Glomerular visceral epithelial cell (primary cell): ENCODE results near the gene MOCS3.
A peak's percentile ranks its signal among the peaks of the same experiment; 100 is the strongest.

Experiments used
- DNase-seq: peaks from one replicate; pipeline ENCODE4 v3.0.0-alpha.2; 2016; ENCODE audit errors: extremely low spot score

The MOCS3 gene

GRCh38 chr20:50958615-50959542, at the start of gene MOCS3:
TSS of gene MOCS3 (plus strand) at chr20:50958818. CDS start at chr20:50958843, 25 bp downstream.
- peak; percentile 93 for DNase-seq

- DNase-seq = no peak
Measured at GRCh38 chr20:50909413-50909812, 49.2 kb upstream of the MOCS3 start.

DNA sequence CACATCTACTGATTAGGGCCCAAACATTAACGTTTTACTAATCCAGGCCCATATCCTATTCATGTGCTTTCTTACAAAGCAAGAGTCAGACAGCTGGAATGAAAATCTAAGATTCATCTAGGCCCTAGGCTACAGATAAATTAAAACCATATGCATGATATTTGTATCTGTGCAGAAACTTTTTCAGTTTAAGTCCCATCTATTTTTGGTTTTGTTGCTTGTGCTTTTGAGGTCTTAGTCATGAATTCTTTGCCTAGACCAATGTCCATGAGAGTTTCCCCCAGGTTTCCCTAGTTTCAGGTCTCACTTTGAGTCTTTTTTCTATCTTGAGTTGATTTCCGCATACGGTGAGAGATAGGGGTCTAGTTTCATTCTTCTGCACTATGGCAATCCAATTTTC, 47.6 kb upstream of the MOCS3 start:
- DNase-seq = no peak

DNA sequence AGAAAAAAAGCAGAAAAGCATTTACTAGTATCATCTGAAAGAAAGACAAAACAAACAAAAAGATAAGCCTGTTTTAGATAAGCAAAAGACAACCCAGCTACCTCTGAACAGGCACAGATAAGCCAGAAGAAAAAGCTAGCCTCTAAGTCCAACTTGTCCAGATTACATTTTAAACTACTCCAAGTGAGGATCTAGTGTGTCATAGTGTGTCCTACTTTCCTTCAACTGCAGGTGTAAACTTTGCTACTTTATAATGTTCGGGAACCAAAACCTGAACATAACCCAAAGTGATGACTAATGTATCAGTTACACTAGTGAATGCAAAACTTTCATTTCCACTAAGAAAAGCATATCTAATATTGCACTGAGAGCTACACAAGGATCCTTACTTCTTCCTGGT, 46.9 kb upstream of the MOCS3 start:
- no peak for DNase-seq

- DNase-seq = peak; percentile 66
Measured at GRCh38 chr20:50913690-50914375, 44.8 kb upstream of the MOCS3 start.

DNA sequence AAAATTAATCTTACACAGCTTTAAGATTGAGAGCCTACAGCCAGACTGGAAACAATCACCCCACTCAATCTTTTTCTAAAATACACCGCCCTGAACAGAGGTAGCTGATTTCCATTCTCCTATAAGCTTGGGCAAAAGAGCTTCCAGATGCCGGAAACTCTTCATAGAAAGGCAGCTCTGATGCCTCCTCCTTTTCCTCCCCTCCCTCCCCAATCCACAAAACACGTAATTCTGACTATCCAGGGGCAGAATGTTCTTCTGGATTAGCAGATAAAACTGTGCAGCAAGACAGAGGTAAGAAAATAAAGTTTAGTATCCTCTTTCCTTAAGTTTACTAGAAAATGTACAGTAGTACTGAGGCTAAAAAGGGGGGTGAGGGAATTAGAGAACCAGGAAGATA, 43.2 kb upstream of the MOCS3 start:
- DNase-seq = no peak

- DNase-seq = peak; percentile 27
Measured at GRCh38 chr20:50916257-50916656, 42.4 kb upstream of the MOCS3 start.

- no peak for DNase-seq
Measured at GRCh38 chr20:50916934-50917333, 41.7 kb upstream of the MOCS3 start.

DNA sequence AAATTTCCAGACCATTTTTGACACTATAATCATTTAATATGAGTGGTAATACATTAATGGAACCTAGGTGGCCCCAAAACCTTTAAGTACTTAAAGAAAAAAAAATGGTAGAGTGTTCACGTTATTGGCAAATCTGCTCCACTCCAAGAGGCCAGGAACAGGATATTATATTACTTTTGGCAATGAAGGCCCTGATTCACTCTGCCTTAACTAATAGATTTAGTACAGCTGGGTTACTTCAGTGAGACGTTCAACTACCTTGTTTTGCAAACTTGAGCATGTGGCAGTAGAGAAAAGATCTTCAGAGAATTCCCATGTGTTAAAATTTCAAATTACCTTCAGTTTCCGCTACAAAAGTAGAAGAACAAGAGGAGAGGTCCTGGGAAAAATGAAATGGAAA, 40.2 kb upstream of the MOCS3 start:
- DNase-seq = no peak

GRCh38 chr20:50919567-50919966, 39.1 kb upstream of the MOCS3 start:
- peak; percentile 56 for DNase-seq

DNA sequence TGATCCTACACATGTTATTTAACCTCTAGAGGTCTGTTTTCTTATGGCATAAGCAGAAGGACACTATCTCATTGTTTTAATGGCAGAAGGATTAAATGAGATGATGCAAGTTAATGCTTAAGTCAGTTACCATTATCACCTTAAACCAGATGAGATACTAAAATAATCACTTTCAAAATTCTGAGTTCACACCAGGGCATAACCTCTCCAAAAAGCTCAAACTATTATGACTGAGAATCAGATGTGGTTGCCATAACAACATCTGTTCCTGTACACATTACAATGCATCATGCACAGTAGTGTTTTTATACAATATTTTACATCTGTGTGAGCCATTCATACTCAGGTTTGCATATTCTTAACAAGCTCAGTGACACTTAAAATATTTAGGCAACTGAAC, 37.6 kb upstream of the MOCS3 start:
- no peak for DNase-seq

- DNase-seq = no peak
Measured at GRCh38 chr20:50921803-50922501, 36.7 kb upstream of the MOCS3 start.

DNA sequence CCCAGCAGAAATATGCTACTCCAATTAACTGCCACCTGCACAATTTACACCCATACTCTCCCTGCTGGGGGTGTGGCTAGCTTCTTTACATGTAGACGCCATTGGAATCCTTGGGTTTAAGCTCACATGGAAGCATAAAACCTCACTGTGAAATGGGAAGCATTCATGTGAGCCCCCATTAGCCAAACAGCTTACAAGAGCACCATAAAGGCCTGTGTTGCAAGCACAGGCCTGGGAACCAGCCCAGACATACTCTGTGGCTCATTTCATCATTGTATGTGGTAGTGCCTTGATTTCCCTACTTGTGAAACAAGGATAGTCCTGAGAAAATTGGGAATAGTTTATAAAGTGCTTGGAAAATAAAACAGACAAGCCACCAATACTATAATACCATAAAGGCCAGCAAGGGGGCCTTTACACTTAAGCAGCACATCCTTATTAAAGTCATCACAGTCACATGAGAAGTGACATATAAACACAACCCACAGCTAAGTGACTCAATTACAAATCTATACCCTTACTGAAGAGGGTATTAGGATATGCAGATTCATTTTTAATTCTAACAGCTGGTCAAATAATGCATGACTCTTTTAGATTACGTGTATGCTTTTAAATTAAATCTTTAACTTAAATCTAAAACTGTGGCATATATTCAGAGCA, 34.2 kb upstream of the MOCS3 start:
- DNase-seq = no peak

DNA sequence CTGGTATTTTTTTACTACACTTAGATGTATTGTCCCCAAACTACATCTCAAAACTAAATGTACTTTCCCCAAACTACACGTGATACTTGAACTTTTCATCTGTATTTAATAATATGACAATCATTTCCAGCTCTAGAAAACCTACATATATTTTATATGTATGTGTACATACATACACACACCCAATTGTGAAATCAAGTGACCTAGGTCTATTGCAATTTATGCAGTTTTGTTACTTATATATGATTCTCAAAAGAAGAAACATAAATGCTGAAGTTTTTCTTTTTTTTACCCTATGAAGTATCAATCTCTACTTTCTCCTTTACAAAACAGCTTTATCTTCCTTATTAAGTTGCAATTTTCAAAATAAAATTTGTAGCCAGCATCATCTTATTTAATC, 32.1 kb upstream of the MOCS3 start:
- no peak for DNase-seq

- DNase-seq = no peak
Measured at GRCh38 chr20:50928469-50928868, 30.1 kb upstream of the MOCS3 start.

DNA sequence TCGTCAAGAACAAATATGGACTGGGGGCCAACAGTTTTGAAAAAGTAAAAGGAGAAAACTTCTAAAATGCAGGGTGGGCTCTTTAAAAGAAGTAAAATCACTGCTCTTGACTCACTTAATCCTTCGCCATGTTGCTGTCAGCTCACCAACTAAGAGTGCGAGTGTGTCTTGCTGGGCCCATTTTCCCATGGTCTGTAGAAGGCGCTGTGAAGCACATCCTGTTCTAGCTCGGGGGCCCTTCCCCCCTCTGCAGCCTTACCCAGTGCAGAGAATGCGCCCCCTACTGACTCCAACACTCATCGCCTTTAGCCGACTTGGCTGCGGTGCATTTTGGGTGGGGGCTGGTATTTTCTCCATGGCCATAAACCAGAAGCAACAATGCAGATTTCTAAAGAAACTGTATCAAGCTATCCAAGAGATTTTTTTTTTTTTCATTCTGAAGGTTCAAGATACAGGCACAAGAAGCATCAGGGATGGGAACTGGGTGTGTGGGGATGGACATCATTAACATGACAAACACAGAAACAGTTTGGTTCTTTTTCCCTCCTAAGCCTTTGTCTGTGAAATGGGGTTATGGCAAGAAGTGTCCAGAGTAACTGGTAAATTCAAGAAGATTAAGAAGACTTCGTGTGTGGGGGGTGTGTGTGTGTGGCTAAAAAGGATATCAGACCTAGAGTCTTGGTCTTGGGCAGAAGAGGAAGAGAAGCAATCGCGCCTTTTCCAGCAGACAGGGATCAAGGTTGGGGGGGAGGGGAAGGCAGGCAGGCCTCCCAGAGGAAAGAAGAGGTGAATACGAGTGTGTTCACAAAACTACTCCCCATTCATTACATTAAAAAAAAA, 29.1 kb upstream of the MOCS3 start:
- DNase-seq = peak; percentile 94

GRCh38 chr20:50930139-50930975, 28.3 kb upstream of the MOCS3 start:
- DNase-seq = peak; percentile 18

DNA sequence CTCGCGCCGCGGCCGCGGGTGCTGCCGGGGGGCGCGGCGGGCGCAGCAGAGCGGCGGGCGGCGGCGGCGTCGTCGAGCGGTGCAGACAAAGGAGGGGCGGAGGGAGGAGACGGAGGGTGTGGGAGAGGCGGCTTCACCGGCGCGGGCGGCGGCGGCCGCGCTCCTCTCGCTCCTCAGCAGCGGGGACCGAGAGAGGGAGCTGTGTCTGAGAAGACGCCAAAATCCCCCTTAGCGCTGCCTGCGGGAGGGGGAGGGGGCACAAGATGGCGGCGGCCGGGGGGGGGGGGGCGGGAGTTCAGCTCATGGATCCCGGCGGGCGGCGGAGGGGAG, 27.7 kb upstream of the MOCS3 start:
- DNase-seq = no peak

GRCh38 chr20:50931306-50932015, 27.2 kb upstream of the MOCS3 start, which contains the start of gene ADNP:
TSS of gene ADNP (minus strand) at chr20:50931437. CDS start at chr20:50903996, 27,441 bp downstream.
- peak; percentile 92 for DNase-seq
